Ascending aorta (tissue), 2 donors: ENCODE results near the gene EP400. TPM values are rescaled to one million over a fixed set of nuclear protein-coding genes. Genes with fewer than 3 reads are reported as not detected.

ENCODE experiments used
- DNase-seq, 2 donors: peaks; one replicate each; pipeline ENCODE4 v3.0.0-alpha.2; 2019; ENCODE audit warnings: low spot score in 2 of 2
- H3K27ac ChIP-seq, 2 donors: fragments of 200-600 bp; sonication (generic); one replicate each; pipeline ENCODE4 v1.5.1; 2016 to 2017; ENCODE audit warnings: mild to moderate bottlenecking in 1 of 2
- H3K27me3 ChIP-seq: fragments of 200-600 bp; sonication (generic); one replicate; pipeline ENCODE4 v1.5.1; 2017
- H3K36me3 ChIP-seq, 2 donors: fragments of 200-600 bp; sonication (generic); one replicate each; pipeline ENCODE4 v1.5.1; 2016
- H3K4me1 ChIP-seq, 2 donors: fragments of 200-600 bp; sonication (generic); one replicate each; pipeline ENCODE4 v1.5.1; 2016 to 2017; ENCODE audit warnings: mild to moderate bottlenecking in 1 of 2
- H3K4me3 ChIP-seq, 2 donors: fragments of 200-600 bp; sonication (generic); one replicate each; pipeline ENCODE4 v1.5.1; 2016 to 2017; ENCODE audit warnings: mild to moderate bottlenecking in 1 of 2
- H3K9me3 ChIP-seq, 2 donors: fragments of 200-600 bp; sonication (generic); one replicate each; pipeline ENCODE4 v1.5.1; 2016
- CTCF ChIP-seq, 3 experiments: fragments of 200-600 bp in 2 of 3; fragments of 450-650 bp in 1 of 3; sonication (generic) in 2 of 3; IDR thresholded peaks; one replicate each; pipeline ENCODE4 v1.5.1; 2016 to 2019; ENCODE audit warnings: antibody characterized with exemption in 3 of 3, mild to moderate bottlenecking in 1 of 3, moderate library complexity in 1 of 3
- intact Hi-C: fragments of 100-400 bp; cut with DNase I; formaldehyde crosslinking; loops from one replicate; pipeline ENCODE4 v1.15.1; 2023
- total RNA-seq: library from RNA; depleted of rRNA; stranded (reverse); fragments of >200 nt; gene quantifications from one replicate; pipeline ENCODE4 v1.1.0, GENCODE V29; 2016

Gene EP400
- total RNA-seq, 1 donor from 2014 or later: 23.3 TPM

GRCh38 chr12:132129007-132129406, 179.3 kb downstream of the EP400 start:
- H3K36me3 ChIP-seq: peaks cover 34 to 49% of the 10 kb centered on the region in 2 donors
- TF ChIP-seq CTCF (IDR thresholded peaks at IDR 0.05): no peak
- intact Hi-C loops: no loop called here

GRCh38 chr12:132130690-132131089, 180.9 kb downstream of the EP400 start:
- Histone ChIP-seq H3K36me3 (peaks cover 30 to 34% of the 10 kb centered on the region in 2 donors), H3K4me1 (no peaks in the 10 kb centered on the region), H3K4me3 (no peak overlapping the region), H3K27me3 (no peaks in the 10 kb centered on the region), H3K9me3 (no peaks in the 10 kb centered on the region), H3K27ac (no peak overlapping the region)
- intact Hi-C loops: no loop called here
- no peak for DNase-seq
- no peak for TF ChIP-seq CTCF (IDR thresholded peaks at IDR 0.05)

More at GRCh38 chr12:132129007-132129406, 179.3 kb downstream of the EP400 start:
- no peaks in the 10 kb centered on the region for H3K27me3 ChIP-seq
- DNase-seq: no peak
- no peak overlapping the region for H3K27ac ChIP-seq
- H3K4me3 ChIP-seq: no peak overlapping the region
- no peaks in the 10 kb centered on the region for H3K4me1 ChIP-seq
- H3K9me3 ChIP-seq: no peaks in the 10 kb centered on the region

Other genes with a start within 250 kb of the EP400 start
- gene SFSWAP, start 238.9 kb upstream of the EP400 start, total RNA-seq: 15.8 TPM
- gene MMP17, start 121.5 kb upstream of the EP400 start, total RNA-seq: 16.8 TPM
- gene ULK1, start 55.3 kb upstream of the EP400 start, total RNA-seq: 156 TPM
- 22.7 TPM for gene PUS1, start 20.7 kb upstream of the EP400 start, total RNA-seq
- 4.3 TPM for gene DDX51, start 194.4 kb downstream of the EP400 start, total RNA-seq
- gene NOC4L, start 194.5 kb downstream of the EP400 start, total RNA-seq: 9.2 TPM